ENCODE data around the gene ST8SIA1.

DNA sequence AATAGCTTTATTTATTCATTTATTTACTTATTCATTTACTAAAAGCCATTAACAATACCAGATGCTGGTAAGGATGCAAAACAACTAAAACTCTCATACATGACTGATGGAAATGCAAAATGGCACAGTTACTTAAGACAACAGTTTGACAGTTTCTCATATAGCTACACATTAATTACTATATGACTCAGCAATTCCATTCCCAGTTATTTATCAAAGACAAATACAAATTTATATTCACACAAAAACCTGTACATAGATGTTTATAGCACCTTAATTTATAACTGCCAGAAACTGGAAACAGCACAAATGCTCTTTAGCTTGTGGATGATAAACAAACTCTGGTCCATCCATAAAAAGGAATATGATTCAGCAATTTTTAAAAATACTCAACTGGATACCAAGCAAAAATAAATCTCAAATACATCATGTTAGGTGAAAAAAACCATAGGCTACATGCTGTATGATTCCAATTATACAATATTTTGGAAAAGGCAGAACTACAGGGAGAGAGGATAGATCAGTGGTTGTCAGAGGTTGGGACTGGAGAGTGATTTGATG lies 37.9 kb upstream of the ST8SIA1 start:
- TF ChIP-seq CTCF (IDR thresholded peaks at IDR 0.05) (no peak), POLR2A (IDR thresholded peaks at IDR 0.05) (no peak)
